ENCODE measurements around the gene VPS13A.

VPS13A gene

GRCh38 chr9:77421506-77422265, 244.4 kb downstream of the VPS13A start:
- Histone ChIP-seq H3K36me3 (ENCODE audit: control insufficient read depth in 2 of 2, insufficient read depth in 1 of 2, low read length in 2 of 2) (no peaks in the 10 kb centered on the region), H3K4me1 (ENCODE audit: control insufficient read depth, insufficient read depth, low read length) (no peaks in the 10 kb centered on the region), H3K27ac (ENCODE audit: extremely low read depth, low read depth, low read length) (no peak overlapping the region), H3K9me3 (ENCODE audit: control insufficient read depth, insufficient read depth, low read depth, low read length) (no peaks in the 10 kb centered on the region), H3K4me3 (ENCODE audit: low read depth, low read length) (no peak overlapping the region)
- TF ChIP-seq ZSCAN5A (tag by site-specific recombination; IDR thresholded peaks at IDR 0.05) (no peak), ZNF140 (tag by site-specific recombination; IDR thresholded peaks at IDR 0.05) (no peak), ZNF404 (tag by site-specific recombination; IDR thresholded peaks at IDR 0.05) (no peak), ZNF76 (tag by site-specific recombination; IDR thresholded peaks at IDR 0.05; ENCODE audit: borderline replicate concordance, low read depth) (no peak), ZNF544 (tag by site-specific recombination; IDR thresholded peaks at IDR 0.05) (no peak), ZBTB7A (tag by site-specific recombination; IDR thresholded peaks at IDR 0.05; ENCODE audit: low read depth) (no peak)
- ChIA-PET POLR2A (no interaction called here), CTCF (no interaction called here)

GRCh38 chr9:77422969-77423368, 245.6 kb downstream of the VPS13A start:
- no peaks in the 10 kb centered on the region for H3K4me1 ChIP-seq (ENCODE audit: control insufficient read depth, insufficient read depth, low read length)
- ChIA-PET POLR2A (no interaction called here), CTCF (interaction anchor here (0.6 to 2.2 kb wide), 2 partner anchors 11 to 311 kb away, joined by 4 to 5 read pairs; no protein-coding TSS in a partner anchor)
- H3K4me3 ChIP-seq (ENCODE audit: low read depth, low read length) = no peak overlapping the region
- TF ChIP-seq ZBTB7A (tag by site-specific recombination; IDR thresholded peaks at IDR 0.05; ENCODE audit: low read depth) (no peak), KLF1 (tag by site-specific recombination; IDR thresholded peaks at IDR 0.05) (no peak), ZNF670 (tag by site-specific recombination; IDR thresholded peaks at IDR 0.05; ENCODE audit: low read depth) (no peak), HIC1 (tag by site-specific recombination; IDR thresholded peaks at IDR 0.05) (no peak), ZNF600 (tag by site-specific recombination; IDR thresholded peaks at IDR 0.05) (no peak), ZBTB11 (tag by site-specific recombination; conservative IDR thresholded peaks at IDR 0.05; ENCODE audit: low read depth) (no peak), ZNF302 (tag by site-specific recombination; IDR thresholded peaks at IDR 0.05; ENCODE audit: low read depth) (no peak), TSHZ1 (tag by site-specific recombination; IDR thresholded peaks at IDR 0.05; ENCODE audit: borderline replicate concordance) (no peak), ZNF354C (tag by site-specific recombination; IDR thresholded peaks at IDR 0.05; ENCODE audit: borderline replicate concordance, low read depth) (no peak)
- H3K36me3 ChIP-seq (ENCODE audit: control insufficient read depth in 2 of 2, insufficient read depth in 1 of 2, low read length in 2 of 2) = no peaks in the 10 kb centered on the region
- no peaks in the 10 kb centered on the region for H3K9me3 ChIP-seq (ENCODE audit: control insufficient read depth, insufficient read depth, low read depth, low read length)
- H3K27ac ChIP-seq (ENCODE audit: extremely low read depth, low read depth, low read length) = no peak overlapping the region

All from HEK293 (cell line).